ENCODE results near the gene ELMO1. TPM values are rescaled to one million over a fixed set of nuclear protein-coding genes. Genes with fewer than 3 reads are reported as not detected.

ELMO1 gene
- total and polyA plus RNA-seq, 4 donors, result 6.7 to 51.5 (median 14.8) TPM

- Histone ChIP-seq H3K27me3 (ENCODE audit: control insufficient read depth in 4 of 4, insufficient read depth in 4 of 4, low read length in 3 of 4) (no peaks in the 10 kb centered on the region), H3K4me1 (ENCODE audit: control insufficient read depth in 4 of 4, insufficient read depth in 4 of 4, low read length in 3 of 4) (no peaks in the 10 kb centered on the region), H3K9ac (ENCODE audit: low read depth in 1 of 2, low read length in 2 of 2) (no peak overlapping the region), H3K4me3 (ENCODE audit: low read depth in 1 of 3, low read length in 3 of 3) (no peak overlapping the region), H3K9me3 (ENCODE audit: control insufficient read depth in 4 of 4, low read length in 3 of 4) (peaks cover 0 to 4% (median 0%) of the 10 kb centered on the region in 4 donors), H3K27ac (ENCODE audit: low read depth in 1 of 2, low read length in 2 of 2) (no peak overlapping the region), H3K36me3 (ENCODE audit: control insufficient read depth in 4 of 4, insufficient read depth in 3 of 4, low read depth in 1 of 4, low read length in 3 of 4) (peaks cover 0 to 19% (median 14%) of the 10 kb centered on the region in 4 donors)
- DNase-seq (ENCODE audit: low spot score), result no peak
- WGBS, result 95% methylated on average over 3 of the region's 3 CpGs
- TF ChIP-seq YY1 (IDR thresholded peaks at IDR 0.05) (no peak), FOXA1 (IDR thresholded peaks at IDR 0.05) (no peak), FOXA2 (IDR thresholded peaks at IDR 0.05) (no peak), TAF1 (conservative IDR thresholded peaks at IDR 0.05) (no peak), JUND (IDR thresholded peaks at IDR 0.05) (no peak), HNF4G (IDR thresholded peaks at IDR 0.05) (no peak), MAX (IDR thresholded peaks at IDR 0.05) (no peak), CTCF (IDR thresholded peaks at IDR 0.05; ENCODE audit: low read depth, low read length, missing input control) (no peak), HNF4A (conservative IDR thresholded peaks at IDR 0.05) (no peak), GABPA (IDR thresholded peaks at IDR 0.05 in 1 of 2, conservative IDR thresholded peaks at IDR 0.05 in 1 of 2) (no peak), NR2F2 (IDR thresholded peaks at IDR 0.05) (no peak), REST (IDR thresholded peaks at IDR 0.05) (no peak), ATF3 (IDR thresholded peaks at IDR 0.05) (no peak), ZBTB33 (IDR thresholded peaks at IDR 0.05) (no peak), RAD21 (IDR thresholded peaks at IDR 0.05) (no peak), RXRA (IDR thresholded peaks at IDR 0.05) (no peak)
Measured at GRCh38 chr7:37304921-37305320, 143.7 kb downstream of the ELMO1 start.

- no peak overlapping the region for H3K9ac ChIP-seq (ENCODE audit: low read depth in 1 of 2, low read length in 2 of 2)
- H3K9me3 ChIP-seq (ENCODE audit: control insufficient read depth in 4 of 4, low read length in 3 of 4), result peaks cover 0 to 4% (median 0%) of the 10 kb centered on the region in 4 donors
- DNase-seq (ENCODE audit: low spot score), result no peak
- no peaks in the 10 kb centered on the region for H3K27me3 ChIP-seq (ENCODE audit: control insufficient read depth in 4 of 4, insufficient read depth in 4 of 4, low read length in 3 of 4)
- no peak for TF ChIP-seq HNF4G (IDR thresholded peaks at IDR 0.05)
- peak; percentile 33 to 76 for TF ChIP-seq JUND (IDR thresholded peaks at IDR 0.05)
- H3K27ac ChIP-seq (ENCODE audit: low read depth in 1 of 2, low read length in 2 of 2), result no peak overlapping the region
- H3K36me3 ChIP-seq (ENCODE audit: control insufficient read depth in 4 of 4, insufficient read depth in 3 of 4, low read depth in 1 of 4, low read length in 3 of 4), result peaks cover 0 to 6% (median 5%) of the 10 kb centered on the region in 4 donors
- H3K4me3 ChIP-seq (ENCODE audit: low read depth in 1 of 3, low read length in 3 of 3), result no peak overlapping the region
- H3K4me1 ChIP-seq (ENCODE audit: control insufficient read depth in 4 of 4, insufficient read depth in 4 of 4, low read length in 3 of 4), result peaks cover 0 to 1% (median 0%) of the 10 kb centered on the region in 4 donors
Measured at GRCh38 chr7:37297546-37297945, 151.1 kb downstream of the ELMO1 start.

All from liver (tissue), 9 donors.